HG03139 (cell line): ENCODE results near the gene CDK6.
"Not testable (repeated sequence)": the region's sequence is repeated elsewhere in the genome, so short reads cannot be mapped to it uniquely, and the experiment has no call there.

ENCODE experiments used
- ATAC-seq: cut with Tn5 transposase; IDR thresholded peaks from one replicate; pipeline ENCODE4 v1.9.1; 2021; ENCODE audit not compliant: unreplicated experiment

Gene CDK6

GRCh38 chr7:92836489-92836999 is at the start of gene CDK6:
Gene CDK6 (minus strand): TSS chr7:92836573. CDS start chr7:92833323, 3,250 bp downstream.
- peak; percentile 24 for ATAC-seq

DNA sequence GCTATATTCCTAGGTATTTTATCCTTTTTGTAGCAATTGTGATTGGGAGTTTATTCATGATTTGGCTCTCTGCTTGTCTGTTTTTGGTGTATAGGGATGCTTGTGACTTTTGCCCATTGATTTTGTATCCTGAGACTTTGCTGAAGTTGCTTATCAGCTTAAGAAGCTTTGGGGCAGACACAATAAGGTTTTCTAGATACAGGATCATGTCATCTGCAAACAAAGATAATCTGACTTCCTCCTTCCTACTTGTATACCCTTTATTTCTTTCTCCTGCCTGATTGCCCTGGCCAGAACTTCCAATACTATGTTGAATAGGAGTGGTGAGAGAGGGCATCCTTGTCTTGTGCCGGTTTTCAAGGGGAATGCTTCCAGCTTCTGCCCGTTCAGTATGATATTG is 49.7 kb upstream of the CDK6 start:
- ATAC-seq: not testable (repeated sequence)

DNA sequence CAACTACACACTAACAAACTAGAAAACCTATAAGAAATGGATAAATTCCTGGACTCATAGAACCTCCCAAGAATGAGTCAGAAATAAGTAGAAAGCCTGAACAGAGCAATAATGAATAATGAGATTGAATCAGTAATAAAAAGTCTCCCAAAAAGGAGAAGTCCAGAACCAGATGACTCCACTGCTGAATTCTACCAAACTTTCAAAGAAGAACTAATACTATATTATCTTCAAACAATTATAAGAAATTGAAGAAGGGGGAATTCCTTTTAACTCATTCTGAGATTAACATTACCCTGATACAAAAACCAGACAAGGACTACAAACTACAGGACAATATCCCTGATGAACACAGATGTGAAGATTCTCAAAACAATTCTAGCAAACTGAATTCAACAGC is 47.8 kb upstream of the CDK6 start:
- no peak for ATAC-seq

GRCh38 chr7:92882760-92883159 is 46.4 kb upstream of the CDK6 start:
- no peak for ATAC-seq

- no peak for ATAC-seq
Observed at GRCh38 chr7:92881091-92881485, 44.7 kb upstream of the CDK6 start.

GRCh38 chr7:92880212-92881090 is 44.1 kb upstream of the CDK6 start:
- ATAC-seq: no peak

- no peak for ATAC-seq
Observed at GRCh38 chr7:92877367-92877766, 41.0 kb upstream of the CDK6 start.

DNA sequence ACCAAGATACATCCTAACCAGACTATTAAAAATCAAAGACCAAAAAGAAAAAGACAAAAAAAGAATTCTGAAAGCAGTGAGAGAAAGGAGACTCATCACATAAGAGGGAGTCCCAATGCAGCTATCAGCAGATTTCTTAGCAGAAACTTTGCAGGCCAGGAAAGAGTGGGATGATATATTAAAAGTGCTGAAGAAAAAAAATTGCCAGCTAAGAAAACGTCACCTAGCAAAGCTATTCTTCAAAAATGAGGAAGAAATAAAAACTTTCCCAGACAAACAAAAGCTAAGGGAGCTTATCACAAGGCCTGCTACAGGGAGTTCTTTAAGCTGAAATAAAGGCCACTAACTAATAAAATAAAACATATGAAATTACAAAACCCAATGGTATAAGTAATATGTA is 40.5 kb upstream of the CDK6 start:
- ATAC-seq: no peak

GRCh38 chr7:92875719-92876118 is 39.3 kb upstream of the CDK6 start:
- ATAC-seq: no peak

- no peak for ATAC-seq
Observed at GRCh38 chr7:92875173-92875572, 38.8 kb upstream of the CDK6 start.

- ATAC-seq: no peak
Observed at GRCh38 chr7:92874567-92874966, 38.2 kb upstream of the CDK6 start.

- ATAC-seq: no peak
Observed at GRCh38 chr7:92873776-92874175, 37.4 kb upstream of the CDK6 start.

GRCh38 chr7:92872701-92873100 is 36.3 kb upstream of the CDK6 start:
- no peak for ATAC-seq

DNA sequence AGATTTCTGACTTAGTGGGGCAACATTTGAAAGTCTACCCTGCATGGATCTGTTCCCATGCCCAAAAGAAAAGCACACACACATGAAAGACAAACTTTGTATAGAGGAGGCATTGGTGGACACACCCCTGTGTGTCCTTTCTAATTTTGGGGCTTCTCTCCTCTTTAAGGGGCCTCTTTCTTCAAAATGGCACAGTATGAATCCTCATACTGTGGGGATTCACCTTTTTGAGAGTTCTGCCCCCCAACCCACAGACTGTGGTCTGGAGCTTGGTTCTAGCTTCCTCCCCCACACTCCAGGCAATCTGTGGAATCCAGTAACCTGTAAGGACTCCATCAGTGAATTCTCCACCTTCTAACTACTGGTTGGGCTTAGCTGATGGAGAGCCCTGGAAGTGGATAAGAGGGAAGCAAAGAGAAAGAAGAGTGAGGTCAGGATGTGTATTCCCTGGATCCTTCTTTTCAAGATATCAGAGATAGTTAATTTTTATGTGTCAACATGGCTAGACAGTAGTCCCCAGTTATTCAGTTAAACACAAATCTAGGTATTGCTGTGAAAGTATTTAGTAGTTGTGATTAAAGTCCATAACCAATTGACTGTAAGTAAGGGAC is 32.4 kb upstream of the CDK6 start:
- ATAC-seq: no peak

GRCh38 chr7:92864169-92864568 is 27.8 kb upstream of the CDK6 start:
- not testable (repeated sequence) for ATAC-seq

DNA sequence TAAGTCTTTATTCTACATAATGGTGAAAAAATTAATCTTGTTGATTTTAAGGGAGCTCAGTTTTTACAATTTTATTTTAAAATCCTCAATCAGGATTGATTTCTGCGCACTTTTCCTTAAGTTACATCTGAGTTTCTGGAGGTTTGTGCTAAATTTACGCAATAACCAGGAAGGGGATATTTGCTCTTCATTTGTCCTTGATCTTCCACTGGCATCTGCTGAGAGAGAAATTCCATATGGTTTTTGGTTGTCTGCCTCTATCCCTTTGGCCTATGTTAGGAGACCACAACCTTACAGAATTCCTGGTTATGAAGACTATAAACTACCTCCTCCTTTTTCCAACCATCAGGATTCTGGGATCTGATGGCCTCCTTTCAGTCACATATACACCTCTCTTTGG is 20.1 kb upstream of the CDK6 start:
- no peak for ATAC-seq

DNA sequence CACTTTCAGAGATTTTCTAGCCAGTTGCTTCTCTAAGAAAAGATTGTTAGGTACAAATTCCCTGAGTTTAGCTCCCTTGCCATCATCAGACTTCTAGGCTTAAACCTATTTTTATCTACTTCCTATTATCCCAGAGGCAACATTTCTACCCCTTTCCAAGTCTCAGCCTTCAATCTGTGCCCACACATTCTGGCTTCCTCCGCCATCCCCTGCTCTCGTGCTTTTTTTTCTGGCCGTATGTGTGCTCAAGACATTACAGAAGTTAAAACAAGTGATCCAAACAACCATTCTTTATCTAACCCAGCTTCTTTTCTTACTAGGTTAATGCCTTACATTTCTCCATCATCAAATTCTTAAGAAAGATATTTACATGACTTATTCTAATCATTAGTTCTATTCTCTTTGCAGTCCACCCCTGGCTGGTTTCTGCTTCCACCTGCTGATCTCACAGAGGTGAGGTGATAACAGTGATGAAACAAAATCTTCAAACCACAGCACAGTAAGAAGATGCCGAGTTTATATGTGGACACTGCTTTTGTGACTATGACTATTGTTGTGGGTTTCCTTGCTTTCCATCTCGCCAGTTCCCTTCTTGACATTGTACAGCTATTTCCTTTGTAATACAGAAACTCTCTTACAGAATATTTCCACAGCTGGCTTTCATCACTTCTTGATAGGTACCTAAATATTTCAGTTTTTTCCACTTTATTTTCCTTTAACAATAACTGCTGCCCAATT is 18.3 kb upstream of the CDK6 start:
- ATAC-seq: no peak

DNA sequence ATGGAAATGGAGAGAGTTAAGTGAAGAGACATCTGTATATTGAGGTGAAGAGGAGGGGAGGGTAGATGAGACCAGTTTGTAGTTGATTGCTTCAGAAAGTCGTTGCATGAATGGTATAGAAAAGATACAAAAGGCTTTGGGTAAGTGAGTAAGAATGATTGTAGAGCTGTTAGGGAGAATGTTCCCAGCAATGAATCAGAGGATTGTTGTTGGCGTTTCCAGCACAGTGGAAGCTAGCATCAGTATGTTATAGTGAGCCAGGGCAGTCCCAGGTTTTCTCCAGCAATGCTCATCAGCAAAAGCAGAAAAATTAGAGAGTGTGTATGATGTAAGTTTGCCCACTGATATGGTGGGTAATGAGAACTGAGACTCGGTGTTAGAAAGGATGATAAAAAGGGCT is 15.4 kb upstream of the CDK6 start:
- no peak for ATAC-seq

DNA sequence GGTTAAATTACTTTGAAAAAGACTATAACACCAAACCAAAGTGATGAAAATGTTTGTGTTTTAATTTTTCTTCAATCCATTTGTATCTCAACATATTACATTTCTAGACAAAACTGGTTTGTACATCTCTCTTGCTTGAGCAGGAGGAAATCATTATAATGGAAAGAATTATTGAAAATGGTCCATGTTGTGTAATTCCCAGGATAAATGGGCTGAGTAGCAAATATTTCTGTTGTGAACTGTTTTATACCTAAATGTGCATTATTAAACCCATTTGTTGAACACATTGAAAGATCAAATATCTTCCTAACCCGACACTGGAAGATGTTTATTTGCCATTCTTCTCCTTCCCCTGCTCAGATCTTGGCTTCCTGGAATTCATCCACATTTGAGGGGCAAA is 14.1 kb upstream of the CDK6 start:
- no peak for ATAC-seq

DNA sequence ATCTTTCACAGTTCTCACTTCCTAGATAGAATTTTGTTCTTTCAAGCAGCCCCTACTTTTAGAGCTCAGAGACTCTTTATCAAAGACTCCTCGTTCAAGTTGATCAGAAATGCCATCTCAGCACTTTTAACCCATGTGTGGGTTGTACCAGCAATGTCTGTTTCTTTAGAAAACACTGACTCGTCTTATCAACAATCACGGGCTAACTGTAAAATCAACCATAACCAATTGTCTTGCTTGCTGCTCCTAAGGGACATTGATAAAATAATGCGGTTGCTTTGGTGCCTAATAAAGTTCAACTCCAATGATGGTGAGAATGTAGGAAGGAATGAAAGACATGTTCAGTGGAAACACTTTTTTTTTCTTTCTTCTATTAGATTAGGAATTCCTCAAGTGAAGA is 12.9 kb upstream of the CDK6 start:
- ATAC-seq: no peak

- no peak for ATAC-seq
Observed at GRCh38 chr7:92848851-92849250, 12.5 kb upstream of the CDK6 start.

GRCh38 chr7:92848441-92848840 is 12.1 kb upstream of the CDK6 start:
- no peak for ATAC-seq
